Sciatic nerve (tissue), 2 donors: ENCODE results near the gene ARSJ. TPM values are rescaled to one million over a fixed set of nuclear protein-coding genes. Genes with fewer than 3 reads are reported as not detected.

Experiments
- ATAC-seq: fragments of 200-7000 bp; cut with Tn5 transposase; one replicate; pipeline ENCODE4 v1.9.1; 2020; ENCODE audit warnings: mild to moderate bottlenecking, moderate library complexity
- DNase-seq: peaks from one replicate; pipeline ENCODE4 v3.0.0-alpha.2; 2020; ENCODE audit warnings: low spot score
- intact Hi-C: fragments of 100-400 bp; cut with DNase I; formaldehyde crosslinking; loops from one replicate; pipeline ENCODE4 v1.14.2; 2022
- total RNA-seq: library from RNA; stranded (reverse); fragmentation: NEBNext Ultra II Directional; extraction: Animal tissue kit (Norgen Biotek cat#: 25700); gene quantifications from one replicate; pipeline ENCODE4 v1.2.1, GENCODE V29; 2021
- donor health status: DM: no; HTN: no; CAD: no.
- donor health status: DM: no; HTN: no; CAD: no.

ARSJ gene
- total RNA-seq, 1 donor from 2014 or later: 5.3 TPM

DNA sequence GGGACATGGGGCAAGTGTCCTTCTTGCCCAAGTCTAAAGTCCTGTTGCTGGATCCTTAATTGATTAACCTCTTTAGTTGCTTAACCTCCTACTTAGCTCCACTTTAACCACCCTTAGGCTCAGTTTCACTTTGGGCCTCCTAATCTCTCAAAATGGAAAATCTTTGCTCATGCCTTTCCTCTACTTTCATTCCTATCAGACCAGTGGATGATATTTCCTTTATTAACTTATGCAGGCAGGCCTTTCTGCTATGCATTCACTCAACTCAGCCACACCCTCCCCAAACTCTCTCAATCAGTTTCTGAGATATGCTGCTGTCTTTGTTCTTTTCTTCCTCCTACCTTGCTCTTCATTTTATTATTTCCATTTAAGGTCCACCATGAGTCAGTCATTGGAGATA is 14.4 kb upstream of the ARSJ start:
- ATAC-seq (no peak), DNase-seq (no peak)
- intact Hi-C loops: no loop called here

DNA sequence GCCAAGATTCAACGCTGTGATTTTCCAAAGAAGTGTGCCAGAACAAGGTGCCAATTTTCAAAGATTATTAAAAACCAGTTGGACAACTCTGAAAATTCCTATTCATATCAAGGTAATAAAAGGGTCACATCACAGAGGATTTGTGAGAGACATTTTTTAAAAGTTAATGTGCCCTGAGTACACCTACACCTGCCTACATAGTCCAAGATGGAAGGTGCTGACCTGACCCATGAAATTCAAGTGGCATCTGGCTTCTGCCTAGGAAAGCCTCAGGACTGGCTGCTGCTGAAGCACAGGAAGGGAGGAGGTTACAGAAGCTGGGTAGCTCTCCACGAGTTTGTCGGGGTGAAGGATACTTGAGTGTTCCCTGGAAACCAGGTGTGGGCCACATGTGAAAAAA is 11.4 kb upstream of the ARSJ start:
- intact Hi-C loops: no loop called here
- ATAC-seq: no peak
- no peak for DNase-seq

- ATAC-seq: no peak
- intact Hi-C loops: no loop called here
- no peak for DNase-seq
These were observed 8.0 kb upstream of the ARSJ start for GRCh38 chr4:113987382-113987941.

DNA sequence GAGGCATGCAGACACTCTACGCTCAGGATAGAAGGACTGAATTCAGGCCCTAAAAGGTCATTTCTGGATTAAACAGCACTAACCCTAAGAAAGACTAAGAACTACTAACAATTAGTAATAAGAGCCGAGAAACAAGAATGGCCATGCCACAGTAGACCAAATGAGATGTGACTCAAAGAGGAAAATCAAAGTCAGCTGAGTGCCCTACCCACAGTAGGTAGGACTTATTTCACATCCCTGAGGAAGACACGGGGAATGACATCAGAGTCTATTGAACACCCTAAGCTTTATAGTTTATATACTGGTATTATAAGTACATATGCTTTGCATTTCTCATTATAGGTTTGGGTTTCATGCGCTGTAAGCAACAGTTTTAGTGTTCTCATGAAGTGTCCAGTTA is 2.7 kb upstream of the ARSJ start:
- intact Hi-C loops: no loop called here
- ATAC-seq (no peak), DNase-seq (no peak)

- ATAC-seq (no peak), DNase-seq (no peak)
- intact Hi-C loops: no loop called here
These were observed 2.1 kb upstream of the ARSJ start for GRCh38 chr4:113981591-113981990.

DNA sequence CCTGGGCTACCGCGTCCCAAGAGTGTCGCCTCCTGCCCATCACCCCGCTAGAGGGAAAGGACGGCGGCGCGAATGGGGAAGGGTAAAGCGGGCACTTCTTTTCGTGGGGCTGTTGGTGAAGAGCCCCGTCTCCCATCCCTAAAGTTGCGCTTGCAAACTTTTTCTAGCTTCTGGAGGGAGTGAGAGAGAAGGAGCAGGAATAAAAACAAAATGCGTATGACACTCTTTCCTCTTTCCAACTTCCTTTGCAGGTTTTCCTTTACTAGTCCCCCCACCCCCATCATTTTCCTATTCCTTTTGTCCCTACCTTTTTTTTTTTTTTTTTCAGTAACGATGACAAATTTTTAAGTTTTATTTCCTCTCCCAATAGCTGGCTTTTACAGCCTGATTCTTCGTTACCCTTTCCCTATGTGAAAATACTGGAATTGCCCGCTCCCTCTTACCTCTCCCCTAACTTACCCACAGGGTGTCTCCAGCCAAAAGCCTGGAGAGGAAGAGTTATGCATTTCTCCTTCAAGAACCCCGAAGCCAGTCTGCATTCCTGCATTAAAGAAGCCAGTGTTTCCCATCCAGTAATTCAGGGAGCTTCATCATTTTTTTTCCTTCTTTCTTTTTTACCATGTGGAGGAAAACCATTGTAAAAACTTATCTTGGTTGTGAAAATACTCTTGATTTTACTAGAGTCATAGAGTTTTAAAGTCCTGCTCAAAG is 613 bp upstream of the ARSJ start:
- DNase-seq: no peak
- intact Hi-C loops: no loop called here
- ATAC-seq: no peak

- peak; percentile 38 for ATAC-seq
- DNase-seq: no peak
- intact Hi-C loops: no loop called here
These were observed 793 bp downstream of the ARSJ start for GRCh38 chr4:113978561-113979147.

DNA sequence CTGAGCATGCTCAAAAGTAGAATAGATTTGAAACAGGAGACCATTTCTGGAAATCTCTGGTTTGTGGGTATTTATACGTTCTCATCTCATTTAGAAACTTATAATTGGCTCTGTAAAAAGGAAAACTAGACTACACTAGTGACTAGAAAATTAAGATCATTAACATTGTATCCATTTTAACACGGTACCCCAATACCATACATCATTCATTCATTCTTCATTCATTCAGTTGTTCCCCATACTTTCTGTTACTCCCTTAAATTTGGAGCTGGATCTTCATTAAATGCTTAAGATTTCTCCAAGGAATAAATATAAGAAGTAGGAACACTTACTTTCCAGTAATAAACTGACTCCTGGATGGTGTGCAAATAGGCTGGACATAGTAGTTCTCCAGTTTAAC is 1.3 kb downstream of the ARSJ start:
- intact Hi-C loops: no loop called here
- DNase-seq (no peak), ATAC-seq (no peak)

DNA sequence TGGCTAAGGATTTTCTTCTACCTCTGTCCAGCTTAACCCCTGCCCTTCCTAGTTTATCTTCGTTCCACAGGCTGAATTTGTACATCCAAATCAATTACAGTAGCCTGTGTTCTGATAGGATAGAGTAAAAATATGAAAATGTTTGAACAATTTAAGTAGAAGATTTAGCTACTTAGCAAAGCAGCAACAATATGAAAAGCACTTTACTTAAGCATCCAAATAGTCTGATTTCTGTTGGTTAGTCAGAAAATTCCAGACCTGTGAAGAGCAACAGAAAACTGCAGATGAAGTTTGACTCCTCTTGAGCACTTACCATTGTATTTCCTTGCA is 2.0 kb downstream of the ARSJ start:
- intact Hi-C loops: no loop called here
- DNase-seq (no peak), ATAC-seq (no peak)

- ATAC-seq (peak; percentile 58), DNase-seq (no peak)
- intact Hi-C loops: no loop called here
These were observed 2.5 kb downstream of the ARSJ start for GRCh38 chr4:113976741-113977525.

- ATAC-seq: no peak
- intact Hi-C loops: no loop called here
- no peak for DNase-seq
These were observed 3.9 kb downstream of the ARSJ start for GRCh38 chr4:113975578-113975977.

DNA sequence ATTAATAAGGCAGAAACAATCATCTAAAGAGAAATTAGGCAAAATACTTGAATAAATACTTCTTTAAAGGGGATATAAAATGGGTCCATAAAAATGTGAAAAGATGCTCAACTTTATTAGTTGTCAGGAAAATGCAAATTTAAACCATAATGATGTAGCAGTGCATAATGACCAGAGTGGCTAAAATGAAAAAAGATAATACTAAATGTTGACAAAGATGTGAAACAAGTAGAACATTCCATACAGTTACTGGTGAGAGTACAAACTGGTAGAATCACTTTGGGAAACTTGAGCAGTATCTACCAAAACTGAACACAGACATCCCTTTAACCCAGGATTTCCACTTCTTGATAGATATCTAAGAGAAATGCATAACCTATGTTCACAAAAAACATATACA is 5.0 kb downstream of the ARSJ start:
- DNase-seq (no peak), ATAC-seq (no peak)
- intact Hi-C loops: no loop called here

DNA sequence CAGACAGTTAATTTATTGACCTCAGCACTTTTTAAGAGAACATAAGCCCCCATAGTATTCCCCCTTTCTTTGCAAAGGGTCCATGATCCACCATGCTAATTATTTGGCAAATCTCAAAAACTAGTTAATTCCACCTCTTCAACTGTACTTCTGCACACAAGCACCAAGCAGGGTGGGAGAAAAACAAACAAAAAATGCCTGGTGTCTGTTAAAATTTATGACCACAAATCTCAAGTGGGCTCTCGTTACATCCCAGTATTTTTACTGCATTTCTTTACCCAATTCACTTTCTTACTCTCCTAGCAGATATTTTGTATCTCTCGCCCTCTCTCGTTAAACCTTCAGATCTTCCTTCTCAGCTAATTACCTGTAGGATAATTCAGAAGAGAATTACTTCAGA is 6.1 kb downstream of the ARSJ start:
- intact Hi-C loops: no loop called here
- DNase-seq (no peak), ATAC-seq (no peak)

DNA sequence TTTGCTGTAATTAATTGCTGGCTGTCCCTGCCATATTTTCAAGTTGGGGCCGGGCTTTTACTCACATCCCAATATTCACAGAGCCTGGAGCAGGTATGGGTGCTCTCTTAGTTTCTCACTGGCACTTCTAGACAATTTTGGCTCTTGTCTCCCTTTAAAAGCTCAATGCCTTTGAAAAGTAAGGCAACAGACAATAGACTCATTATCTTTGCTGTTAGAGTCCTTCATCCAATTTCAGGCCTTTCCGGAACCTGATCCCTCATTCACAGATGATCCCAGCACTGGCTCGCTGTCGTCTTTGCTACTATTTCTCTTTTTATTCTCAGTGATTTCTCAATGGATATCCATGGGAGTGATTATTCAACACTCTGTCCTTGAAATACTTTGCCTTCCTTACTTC is 6.7 kb downstream of the ARSJ start:
- ATAC-seq: peak; percentile 47
- DNase-seq: no peak
- intact Hi-C loops: no loop called here

DNA sequence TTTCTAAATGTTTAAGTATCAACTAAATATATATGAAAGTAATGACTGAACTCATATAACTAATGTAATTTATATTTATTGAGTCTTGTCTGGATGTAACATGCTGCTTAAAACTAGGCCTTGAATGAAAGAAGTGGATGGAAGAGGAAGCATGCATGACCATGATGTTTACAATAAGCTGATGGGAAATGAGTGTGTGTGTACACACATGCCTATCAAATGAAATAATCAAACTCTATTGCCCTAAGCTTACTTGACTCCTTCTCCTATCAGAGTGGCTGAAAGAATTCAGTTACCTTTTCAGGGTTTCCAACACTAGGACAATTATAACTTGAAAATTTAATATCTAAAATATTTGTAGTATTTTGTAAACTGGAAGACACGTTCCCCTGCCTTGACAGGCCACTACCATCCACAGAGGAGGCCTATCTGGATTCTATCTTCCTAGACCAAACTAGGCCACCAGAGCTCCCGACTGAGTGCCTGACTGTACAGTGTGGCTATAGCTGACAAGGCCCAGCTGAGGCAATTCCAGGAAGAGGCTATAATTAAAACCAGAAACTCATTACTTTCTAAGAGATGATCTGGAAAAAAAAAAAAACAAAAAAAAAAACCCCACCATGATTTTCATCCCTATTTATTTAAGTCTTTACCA is 7.6 kb downstream of the ARSJ start:
- DNase-seq: no peak
- peak; percentile 71 for ATAC-seq
- intact Hi-C loops: no loop called here

DNA sequence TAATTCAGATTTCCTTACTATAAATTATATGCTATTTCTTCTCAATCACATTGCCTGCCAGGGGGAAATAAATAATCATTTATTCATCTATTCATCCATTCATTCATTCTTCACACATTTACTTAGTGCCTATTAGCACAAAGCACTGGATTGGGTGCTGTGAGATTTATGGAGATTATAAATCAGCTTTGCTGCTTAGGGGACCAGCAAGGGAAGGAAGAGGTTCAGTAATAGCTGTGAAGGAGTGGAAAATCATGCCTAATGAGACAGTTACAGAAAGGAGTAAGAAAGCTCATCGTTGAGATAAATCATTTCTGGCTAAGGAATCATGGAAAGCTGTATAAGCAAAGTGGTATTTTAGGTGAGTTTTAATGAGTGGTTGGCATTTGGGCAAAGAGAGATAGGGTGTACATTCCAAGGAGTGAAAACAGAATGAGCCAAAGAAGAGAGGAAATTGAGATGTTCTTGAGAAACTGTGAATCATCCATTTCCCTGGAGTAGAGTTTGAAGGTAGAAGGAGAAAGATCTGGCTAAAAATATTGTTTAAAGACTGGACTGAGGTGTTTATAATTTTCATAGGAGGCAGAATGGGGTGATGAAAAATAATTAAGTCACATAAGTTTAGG is 9.6 kb downstream of the ARSJ start:
- intact Hi-C loops: no loop called here
- no peak for DNase-seq
- ATAC-seq: no peak

DNA sequence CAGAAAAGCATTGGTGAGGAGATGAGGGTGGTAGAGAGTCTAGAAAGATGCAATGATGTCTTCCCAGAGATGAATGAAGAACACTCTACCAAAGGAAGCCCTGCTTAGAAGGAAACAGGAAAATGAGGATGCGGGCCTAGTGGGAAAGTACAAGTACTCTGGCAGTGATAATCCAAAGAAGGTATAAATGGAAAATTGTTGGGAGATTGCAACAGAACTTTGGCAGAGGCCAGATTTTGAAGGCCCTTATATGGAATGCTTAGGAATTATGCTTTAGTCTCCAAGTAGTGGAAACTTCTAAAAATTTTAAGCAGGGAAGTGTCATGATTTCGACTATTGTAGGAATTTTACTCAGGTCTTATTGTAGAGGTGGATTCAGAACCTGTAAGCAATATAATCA is 11.0 kb downstream of the ARSJ start:
- intact Hi-C loops: no loop called here
- ATAC-seq (peak; percentile 61), DNase-seq (no peak)

DNA sequence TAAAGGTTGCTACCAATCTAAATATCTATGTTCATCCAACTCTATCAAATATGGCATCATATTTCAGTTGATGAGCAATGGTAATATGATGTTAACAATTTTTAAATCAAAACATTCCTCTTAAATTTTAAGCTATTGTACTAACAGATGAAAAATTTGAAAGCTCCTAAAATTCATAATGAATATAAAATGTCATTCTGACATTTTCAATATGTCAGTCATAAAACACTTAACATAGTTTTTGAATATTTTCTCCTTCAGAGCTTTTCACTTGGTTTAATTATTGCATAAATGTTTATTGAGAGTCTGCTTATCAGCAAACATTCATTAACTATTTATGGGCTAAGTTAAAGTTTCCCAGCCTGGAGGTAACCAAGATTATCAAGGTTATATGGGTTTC is 11.8 kb downstream of the ARSJ start:
- DNase-seq (no peak), ATAC-seq (no peak)
- intact Hi-C loops: no loop called here

DNA sequence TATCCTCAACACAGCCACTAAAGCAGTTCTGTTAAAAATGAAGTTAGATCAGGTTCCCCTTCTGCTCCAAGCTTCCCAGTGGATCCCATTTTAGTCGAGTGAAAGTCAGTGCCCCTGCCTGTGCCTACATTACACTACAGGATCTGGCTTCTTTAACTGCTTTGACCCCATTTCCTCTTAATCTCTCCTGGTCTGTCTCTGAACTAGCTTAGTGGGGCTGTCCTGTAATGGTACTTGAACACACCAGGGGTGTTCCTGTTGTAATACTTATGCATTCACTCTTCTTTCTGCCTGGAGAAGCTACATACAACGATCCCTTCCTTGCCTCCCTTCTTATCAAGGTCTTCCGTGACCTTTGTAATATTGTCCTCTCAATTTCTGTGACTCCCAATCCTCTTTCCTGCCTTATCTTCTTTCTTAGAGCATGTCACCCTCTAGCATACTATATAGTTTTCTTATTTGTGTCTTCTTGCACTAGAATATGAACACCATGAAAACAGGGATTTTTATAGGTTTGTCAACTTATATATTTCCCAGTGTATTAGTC is 16.7 kb downstream of the ARSJ start:
- intact Hi-C loops: no loop called here
- no peak for ATAC-seq
- no peak for DNase-seq
